ENCODE results near the gene CD302.
"Not testable (repeated sequence)": the region's sequence is repeated elsewhere in the genome, so short reads cannot be mapped to it uniquely, and the experiment has no call there.

Gene CD302

GRCh38 chr2:159792599-159792998 is 5.4 kb downstream of the CD302 start:
- DNase-seq, result no peak

- no peak for DNase-seq
Measured at GRCh38 chr2:159792036-159792435, 6.0 kb downstream of the CD302 start.

GRCh38 chr2:159790323-159790722 is 7.7 kb downstream of the CD302 start:
- no peak for DNase-seq

GRCh38 chr2:159788253-159788652 is 9.8 kb downstream of the CD302 start:
- no peak for DNase-seq

GRCh38 chr2:159787647-159788046 is 10.4 kb downstream of the CD302 start:
- DNase-seq, result not testable (repeated sequence)

- DNase-seq, result no peak
Measured at GRCh38 chr2:159786938-159787337, 11.1 kb downstream of the CD302 start.

GRCh38 chr2:159785195-159785594 is 12.8 kb downstream of the CD302 start:
- DNase-seq, result no peak

GRCh38 chr2:159784744-159785143 is 13.3 kb downstream of the CD302 start:
- DNase-seq, result not testable (repeated sequence)

- no peak for DNase-seq
Measured at GRCh38 chr2:159783556-159783955, 14.5 kb downstream of the CD302 start.

GRCh38 chr2:159776321-159776720 is 21.7 kb downstream of the CD302 start:
- DNase-seq, result no peak

GRCh38 chr2:159775021-159775420 is 23.0 kb downstream of the CD302 start:
- no peak for DNase-seq

GRCh38 chr2:159774370-159774990 is 23.5 kb downstream of the CD302 start:
- DNase-seq, result no peak

- DNase-seq, result no peak
Measured at GRCh38 chr2:159773886-159774285, 24.1 kb downstream of the CD302 start.

GRCh38 chr2:159773426-159773825 is 24.6 kb downstream of the CD302 start:
- DNase-seq, result no peak

GRCh38 chr2:159769147-159769546 is 28.9 kb downstream of the CD302 start:
- no peak for DNase-seq

GRCh38 chr2:159762075-159762474 is 35.9 kb downstream of the CD302 start:
- DNase-seq, result no peak

GRCh38 chr2:159760326-159760725 is 37.7 kb downstream of the CD302 start:
- DNase-seq, result no peak

GRCh38 chr2:159759577-159759976 is 38.4 kb downstream of the CD302 start:
- DNase-seq, result no peak

- DNase-seq, result no peak
Measured at GRCh38 chr2:159758686-159759085, 39.3 kb downstream of the CD302 start.

GRCh38 chr2:159758239-159758638 is 39.8 kb downstream of the CD302 start:
- no peak for DNase-seq

GRCh38 chr2:159755788-159756187 is 42.2 kb downstream of the CD302 start:
- DNase-seq, result no peak

- DNase-seq, result no peak
Measured at GRCh38 chr2:159755014-159755413, 43.0 kb downstream of the CD302 start.

GRCh38 chr2:159753797-159754196 is 44.2 kb downstream of the CD302 start:
- DNase-seq, result no peak

GRCh38 chr2:159750873-159751272 is 47.1 kb downstream of the CD302 start:
- DNase-seq, result no peak

- DNase-seq, result no peak
Measured at GRCh38 chr2:159748089-159748488, 49.9 kb downstream of the CD302 start.

All from stimulated activated CD4-positive, alpha-beta T cell treated with anti-CD3 and anti-CD28 coated beads, Interleukin-2, amount 100 ng/mL, for 24 hours (primary cell).